Activated CD8-positive, alpha-beta memory T cell treated with anti-CD3 and anti-CD28 coated beads, Interleukin-2, amount 50 U/mL, for 24 hours (primary cell): ENCODE measurements around the gene UGT2B28.
"Not testable (repeated sequence)": the region's sequence is repeated elsewhere in the genome, so short reads cannot be mapped to it uniquely, and the experiment has no call there.

Experiments
- DNase-seq: peaks from one replicate; pipeline ENCODE4 v3.0.0-alpha.2; 2020; ENCODE audit errors: extremely low read depth

The UGT2B28 gene

GRCh38 chr4:69343558-69344420 lies 63.5 kb downstream of the UGT2B28 start:
- DNase-seq: not testable (repeated sequence)
